Measurements from ENCODE around the gene RGS4.
"Not testable (repeated sequence)": the region's sequence is repeated elsewhere in the genome, so short reads cannot be mapped to it uniquely, and the experiment has no call there.

- not testable (repeated sequence) for TF ChIP-seq CTCF (IDR thresholded peaks at IDR 0.05 in 8 of 11, conservative IDR thresholded peaks at IDR 0.05 in 3 of 11); POLR2A (IDR thresholded peaks at IDR 0.05)
Observed at GRCh38 chr1:163089117-163089516, 20.0 kb downstream of the RGS4 start.
